ENCODE measurements around the gene DGKB.

DGKB gene

DNA sequence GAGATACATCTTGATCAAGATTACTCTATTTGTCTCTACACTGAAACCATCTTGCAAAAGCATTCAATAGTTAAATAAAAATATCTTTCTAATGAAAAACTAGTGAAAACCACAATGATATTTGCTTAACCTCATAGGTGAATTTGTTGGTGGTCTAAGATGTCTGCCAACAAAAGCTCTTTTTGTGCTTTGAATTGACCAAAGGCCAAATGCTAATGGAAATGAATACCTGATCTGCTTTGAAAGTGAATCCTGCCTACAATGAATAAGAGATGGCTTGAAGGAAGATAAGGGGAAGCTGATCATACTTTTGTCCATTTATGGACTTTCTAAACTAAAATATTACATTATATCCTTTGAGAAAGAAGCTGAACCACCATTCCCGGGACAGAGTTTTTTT is 684.2 kb downstream of the DGKB start:
- TF ChIP-seq EZH2 (optimal IDR thresholded peaks at IDR 0.05; ENCODE audit: low read depth, low read length) (no peak), CTCF (IDR thresholded peaks at IDR 0.05; ENCODE audit: low read length) (no peak), EZH2phosphoT487 (IDR thresholded peaks at IDR 0.05; ENCODE audit: low read length) (no peak)
- Histone ChIP-seq H2AFZ (ENCODE audit: low read length) (no peak overlapping the region), H4K20me1 (ENCODE audit: insufficient read depth, low read length) (no peaks in the 10 kb centered on the region), H3K27ac (ENCODE audit: low read length) (no peak overlapping the region), H3K4me1 (ENCODE audit: low read length) (no peaks in the 10 kb centered on the region), H3K4me3 (ENCODE audit: low read length) (no peak overlapping the region), H3K36me3 (replicated peaks; ENCODE audit: insufficient read depth, low read length) (no peaks in the 10 kb centered on the region), H3K9me2 (replicated peaks; ENCODE audit: insufficient read depth, low read length) (no peaks in the 10 kb centered on the region), H3K27me3 (replicated peaks; ENCODE audit: insufficient read depth, low read length) (no peaks in the 10 kb centered on the region), H3F3A (ENCODE audit: insufficient read depth, low read length) (no peaks in the 10 kb centered on the region), H3K4me2 (ENCODE audit: low read depth, low read length) (no peak overlapping the region), H3K79me2 (ENCODE audit: low read length) (no peaks in the 10 kb centered on the region), H3K9ac (ENCODE audit: low read length) (no peak overlapping the region), H3K9me3 (replicated peaks; ENCODE audit: insufficient read depth, low read length) (no peaks in the 10 kb centered on the region)
- no peak for DNase-seq

GRCh38 chr7:14209896-14210484 is 692.6 kb downstream of the DGKB start:
- H2AFZ ChIP-seq (ENCODE audit: low read length): no peak overlapping the region
- no peaks in the 10 kb centered on the region for H3K4me1 ChIP-seq (ENCODE audit: low read length)
- no peaks in the 10 kb centered on the region for H3K27me3 ChIP-seq (replicated peaks; ENCODE audit: insufficient read depth, low read length)
- H3K36me3 ChIP-seq (replicated peaks; ENCODE audit: insufficient read depth, low read length): no peaks in the 10 kb centered on the region
- H3F3A ChIP-seq (ENCODE audit: insufficient read depth, low read length): no peaks in the 10 kb centered on the region
- no peaks in the 10 kb centered on the region for H4K20me1 ChIP-seq (ENCODE audit: insufficient read depth, low read length)
- H3K9me3 ChIP-seq (replicated peaks; ENCODE audit: insufficient read depth, low read length): no peaks in the 10 kb centered on the region
- no peak overlapping the region for H3K9ac ChIP-seq (ENCODE audit: low read length)
- DNase-seq: no peak
- no peak overlapping the region for H3K27ac ChIP-seq (ENCODE audit: low read length)
- TF ChIP-seq EZH2 (optimal IDR thresholded peaks at IDR 0.05; ENCODE audit: low read depth, low read length) (no peak), EZH2phosphoT487 (IDR thresholded peaks at IDR 0.05; ENCODE audit: low read length) (no peak), CTCF (IDR thresholded peaks at IDR 0.05; ENCODE audit: low read length) (no peak)
- no peak overlapping the region for H3K4me2 ChIP-seq (ENCODE audit: low read depth, low read length)
- no peaks in the 10 kb centered on the region for H3K79me2 ChIP-seq (ENCODE audit: low read length)
- no peaks in the 10 kb centered on the region for H3K9me2 ChIP-seq (replicated peaks; ENCODE audit: insufficient read depth, low read length)
- H3K4me3 ChIP-seq (ENCODE audit: low read length): no peak overlapping the region

DNA sequence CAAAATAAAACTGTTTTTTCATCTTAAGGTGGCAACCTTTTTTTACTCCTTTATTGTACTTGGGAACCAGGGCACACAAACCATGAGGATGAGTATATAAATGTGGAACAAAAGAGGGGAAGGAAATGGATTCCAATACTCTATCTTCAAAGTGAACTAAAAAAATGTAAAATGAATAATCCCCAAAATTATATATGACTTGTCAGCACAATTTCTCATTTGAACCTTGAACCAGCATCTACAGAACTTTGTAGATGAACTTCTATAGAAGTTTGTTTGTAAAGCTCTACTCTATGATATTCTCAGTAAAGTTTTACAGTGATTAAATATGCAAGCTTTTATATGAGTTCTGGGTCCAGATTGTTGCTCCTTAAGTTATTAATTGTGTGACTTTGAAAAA is 694.8 kb downstream of the DGKB start:
- Histone ChIP-seq H3K9me3 (replicated peaks; ENCODE audit: insufficient read depth, low read length) (no peaks in the 10 kb centered on the region), H3K4me1 (ENCODE audit: low read length) (no peaks in the 10 kb centered on the region), H4K20me1 (ENCODE audit: insufficient read depth, low read length) (no peaks in the 10 kb centered on the region), H3K4me2 (ENCODE audit: low read depth, low read length) (no peak overlapping the region), H3K27ac (ENCODE audit: low read length) (no peak overlapping the region), H3K4me3 (ENCODE audit: low read length) (no peak overlapping the region), H2AFZ (ENCODE audit: low read length) (no peak overlapping the region), H3K9ac (ENCODE audit: low read length) (no peak overlapping the region), H3K36me3 (replicated peaks; ENCODE audit: insufficient read depth, low read length) (no peaks in the 10 kb centered on the region), H3K9me2 (replicated peaks; ENCODE audit: insufficient read depth, low read length) (no peaks in the 10 kb centered on the region), H3K27me3 (replicated peaks; ENCODE audit: insufficient read depth, low read length) (no peaks in the 10 kb centered on the region), H3F3A (ENCODE audit: insufficient read depth, low read length) (no peaks in the 10 kb centered on the region), H3K79me2 (ENCODE audit: low read length) (no peaks in the 10 kb centered on the region)
- no peak for DNase-seq
- TF ChIP-seq EZH2 (optimal IDR thresholded peaks at IDR 0.05; ENCODE audit: low read depth, low read length) (no peak), CTCF (IDR thresholded peaks at IDR 0.05; ENCODE audit: low read length) (no peak), EZH2phosphoT487 (IDR thresholded peaks at IDR 0.05; ENCODE audit: low read length) (no peak)

Measured in MM.1S (cell line).